ENCODE results near the gene SLC35G1. TPM values are rescaled to one million over a fixed set of nuclear protein-coding genes. Genes with fewer than 3 reads are reported as not detected.

Gene SLC35G1
- total RNA-seq, 1 experiment from 2014 or later, result 5.3 TPM

DNA sequence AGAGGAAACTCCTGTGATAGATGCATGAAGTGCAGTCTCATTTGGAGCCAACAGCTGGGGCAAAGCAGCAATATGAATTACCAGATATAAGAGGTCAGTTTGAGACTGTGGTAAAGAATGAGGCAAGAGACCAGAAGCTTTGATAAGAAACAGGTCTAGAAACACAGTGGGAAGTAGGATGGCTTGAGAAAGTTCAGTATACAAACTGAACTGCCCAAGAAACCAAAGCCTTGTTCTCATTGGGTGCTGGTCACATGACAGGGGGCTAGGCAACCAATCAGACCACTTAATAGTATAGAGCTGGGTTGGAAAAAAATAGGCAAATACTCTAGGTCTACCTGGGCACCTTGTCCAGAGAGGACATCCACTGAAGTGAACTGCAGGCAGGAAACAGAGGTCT, 53.7 kb downstream of the SLC35G1 start:
- no peak for DNase-seq (ENCODE audit: low spot score)

DNA sequence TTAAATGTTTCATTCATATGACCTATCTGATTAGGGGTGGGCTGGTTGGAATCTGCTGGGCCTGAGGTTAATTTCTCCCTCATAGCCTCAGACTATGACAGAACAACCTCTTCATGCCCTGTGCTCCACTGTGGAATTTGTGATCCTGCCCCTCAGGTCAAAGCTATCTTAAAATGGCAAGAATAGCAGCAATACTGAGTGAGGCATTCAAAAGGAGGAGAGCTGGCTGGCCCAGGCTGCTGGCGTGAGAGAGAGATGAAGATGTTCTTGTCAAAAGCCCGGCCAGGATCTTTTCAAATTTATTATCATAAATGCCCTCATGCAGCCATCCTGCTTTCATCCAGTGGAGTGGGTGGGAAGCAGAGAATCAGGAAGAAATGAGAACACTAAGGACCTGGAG, 58.1 kb downstream of the SLC35G1 start:
- no peak for DNase-seq (ENCODE audit: low spot score)

Other genes starting within 250 kb of the SLC35G1 start
- gene FRA10AC1, start 191.4 kb upstream of the SLC35G1 start, total RNA-seq (2014; rRNA removed; shearing (Covaris generic)), result 5.4 and 8.3 TPM in 2 replicates
- gene LGI1, start 136.0 kb upstream of the SLC35G1 start, total RNA-seq (2014; rRNA removed; shearing (Covaris generic)), result not detected in 2 replicates
- gene PLCE1, start 100.0 kb downstream of the SLC35G1 start, total RNA-seq (2014; rRNA removed; shearing (Covaris generic)), result 0.22 and 0.89 TPM in 2 replicates